HepG2 (cell line): ENCODE results near the gene NFATC3. TPM values are rescaled to one million over a fixed set of nuclear protein-coding genes. Genes with fewer than 3 reads are reported as not detected.

Source experiments
- AGO1 ChIP-seq: fragments of 200-400 bp; formaldehyde crosslinking; IDR thresholded peaks from 2 replicates; pipeline ENCODE4 v1.6.1; 2017; ENCODE audit warnings: mild to moderate bottlenecking, low read depth, low read length, moderate library complexity; ENCODE audit not compliant: poor library complexity, severe bottlenecking
- ARNTL ChIP-seq: sonication (generic); formaldehyde crosslinking; IDR thresholded peaks from 2 replicates; pipeline ENCODE4 v1.4.0; 2020; ENCODE audit warnings: mild to moderate bottlenecking, missing genetic modification reagents
- CBFB ChIP-seq: sonication (generic); formaldehyde crosslinking; IDR thresholded peaks from 2 replicates; pipeline ENCODE4 v1.4.0; 2020; ENCODE audit warnings: missing genetic modification reagents
- EP300 ChIP-seq, 3 experiments: sonication (generic) in 1 of 3; formaldehyde crosslinking in 1 of 3; IDR thresholded peaks; 2 replicates each; pipeline versions ENCODE4 v1.5.1 to v1.6.1; 2011 to 2020; ENCODE audit warnings: low read depth in 2 of 3, low read length in 2 of 3, borderline replicate concordance in 1 of 3, improper control_type of control experiment in 1 of 3, mild to moderate bottlenecking in 1 of 3, missing genetic modification reagents in 1 of 3, moderate library complexity in 1 of 3
- FOXM1 ChIP-seq: sonication (generic); formaldehyde crosslinking; IDR thresholded peaks from 2 replicates; pipeline ENCODE4 v1.5.0; 2020; ENCODE audit warnings: missing genetic modification reagents
- GLI4 ChIP-seq: sonication (generic); formaldehyde crosslinking; IDR thresholded peaks from 2 replicates; pipeline ENCODE4 v1.5.1; 2020; ENCODE audit warnings: missing genetic modification reagents, mild to moderate bottlenecking, moderate library complexity, borderline replicate concordance
- HNF4G ChIP-seq, 2 experiments: sonication (generic) in 1 of 2; formaldehyde crosslinking in 1 of 2; IDR thresholded peaks; 2 replicates each; pipeline versions ENCODE4 v1.4.0 to v1.6.1; 2011 to 2020; ENCODE audit warnings: borderline replicate concordance in 2 of 2, low read depth in 2 of 2, mild to moderate bottlenecking in 2 of 2, low read length in 1 of 2, missing genetic modification reagents in 1 of 2, moderate library complexity in 1 of 2
- ISL2 ChIP-seq: sonication (generic); formaldehyde crosslinking; IDR thresholded peaks from 2 replicates; pipeline ENCODE4 v1.5.0; 2020; ENCODE audit warnings: missing genetic modification reagents
- MNT ChIP-seq: fragments of 450-650 bp; IDR thresholded peaks from 2 replicates; pipeline ENCODE4 v1.6.1; 2016
- MXI1 ChIP-seq: IDR thresholded peaks from 3 replicates; pipeline ENCODE4 v1.6.1; 2012; ENCODE audit warnings: low read depth, low read length, inconsistent platforms, borderline replicate concordance
- NFIC ChIP-seq: IDR thresholded peaks from 2 replicates; pipeline ENCODE4 v1.6.1; 2012; ENCODE audit warnings: mild to moderate bottlenecking, low read length, inconsistent platforms
- SKIL ChIP-seq: sonication (generic); formaldehyde crosslinking; IDR thresholded peaks from 2 replicates; pipeline ENCODE4 v1.8.0; 2022; ENCODE audit warnings: missing genetic modification reagents, mild to moderate bottlenecking, moderate library complexity, borderline replicate concordance
- SP4 ChIP-seq: sonication (generic); formaldehyde crosslinking; IDR thresholded peaks from 2 replicates; pipeline ENCODE4 v1.8.1; 2023; ENCODE audit warnings: mild to moderate bottlenecking, missing genetic modification reagents
- SP5 ChIP-seq: IDR thresholded peaks from 2 replicates; pipeline ENCODE4 v1.6.1; 2016; ENCODE audit warnings: low read depth, borderline replicate concordance
- SRSF1 ChIP-seq: fragments of 200-400 bp; formaldehyde crosslinking; optimal IDR thresholded peaks from 2 replicates; pipeline ENCODE3; 2017; ENCODE audit warnings: mild to moderate bottlenecking, low read depth, low read length, moderate library complexity
- ZC3H4 ChIP-seq: sonication (generic); formaldehyde crosslinking; IDR thresholded peaks from 2 replicates; pipeline ENCODE4 v1.4.0; 2020; ENCODE audit warnings: missing genetic modification reagents, borderline replicate concordance
- ZNF101 ChIP-seq: sonication (generic); formaldehyde crosslinking; IDR thresholded peaks from 2 replicates; pipeline ENCODE4 v1.4.0; 2020; ENCODE audit warnings: mild to moderate bottlenecking, low read depth, missing genetic modification reagents, borderline replicate concordance
- ZNF616 ChIP-seq: sonication (generic); formaldehyde crosslinking; IDR thresholded peaks from 2 replicates; pipeline ENCODE4 v1.5.0; 2020; ENCODE audit warnings: low read depth, mild to moderate bottlenecking, missing genetic modification reagents
- ZNF7 ChIP-seq: IDR thresholded peaks from 2 replicates; pipeline ENCODE4 v1.6.1; 2016; ENCODE audit warnings: missing biosample characterization, missing genetic modification reagents
- ZNF772 ChIP-seq: sonication (generic); formaldehyde crosslinking; IDR thresholded peaks from 2 replicates; pipeline ENCODE4 v1.5.0; 2020; ENCODE audit warnings: mild to moderate bottlenecking, missing genetic modification reagents
- polyA plus RNA-seq, 8 experiments: library from polyadenylated mRNA; depleted of rRNA in 3 of 8; stranded (reverse) in 7 of 8; unstranded in 1 of 8; fragments of >200 nt; fragmentation: Illumina TruSeq in 4 of 8; extraction: Trizol in 4 of 8; gene quantifications; 2 replicates each; pipeline versions ENCODE4 v1.2.1 to v1.2.3, GENCODE V29; 2011 to 2016; ENCODE audit warnings: low read depth in 4 of 8, missing spikeins in 1 of 8, mixed read lengths in 1 of 8; ENCODE audit not compliant: insufficient read depth in 1 of 8
- total RNA-seq, 5 experiments: library from RNA; depleted of rRNA; stranded (reverse); fragments of >200 nt; fragmentation: Illumina TruSeq; extraction: Trizol; gene quantifications; 2 replicates each; pipeline ENCODE4 v1.2.3, GENCODE V29; 2016; ENCODE audit warnings: low read depth in 1 of 5

NFATC3 gene
- total and polyA plus RNA-seq, 2 of the 13 experiments (the other 11 are each of a cell fraction or from before 2014, with no cell fraction given) = 52.6 to 62.7 TPM

GRCh38 chr16:68234188-68235107, 149.3 kb downstream of the NFATC3 start (continued):
- TF ChIP-seq ZNF7 (CRISPR knock-in tag) = no peak
- no peak for TF ChIP-seq AGO1
- 0 out of 2 replicates have a peak, but pooled peaks have one; percentile 37 for TF ChIP-seq ZNF772 (CRISPR knock-in tag)
- peak; percentile 63; the same call in 1 of the 2 replicates for TF ChIP-seq NFIC
- 0 out of 2 replicates have a peak, but pooled peaks have one; percentile 81 for TF ChIP-seq ZNF101 (CRISPR knock-in tag)
- peak in 1 of 2 experiments; percentile 72; a peak in 2 of 4 replicates for TF ChIP-seq EP300 (IDR thresholded peaks at IDR 0.05; ENCODE audit: low read depth in 2 of 2, low read length in 2 of 2)
- TF ChIP-seq EP300 (CRISPR knock-in tag; IDR thresholded peaks at IDR 0.05; ENCODE audit: borderline replicate concordance) = no peak; the same call in 1 of the 2 replicates
- TF ChIP-seq SP4 (CRISPR knock-in tag) = no peak
- TF ChIP-seq ARNTL (CRISPR knock-in tag) = peak; percentile 30; the same call in 1 of the 2 replicates
- peak; percentile 54; the same call in 1 of the 2 replicates for TF ChIP-seq HNF4G (IDR thresholded peaks at IDR 0.05; ENCODE audit: borderline replicate concordance, low read depth, low read length)
- no peak for TF ChIP-seq HNF4G (CRISPR knock-in tag; IDR thresholded peaks at IDR 0.05; ENCODE audit: borderline replicate concordance, low read depth)
- TF ChIP-seq SRSF1 = peak; percentile 83
- TF ChIP-seq MXI1 = peak; percentile 49; the same call in 1 of the 3 replicates
- TF ChIP-seq GLI4 (CRISPR knock-in tag) = 0 out of 2 replicates have a peak, but pooled peaks have one; percentile 11
- 0 out of 2 replicates have a peak, but pooled peaks have one; percentile 2 for TF ChIP-seq MNT
- peak; percentile 95 for TF ChIP-seq SKIL (CRISPR knock-in tag)
- peak; percentile 98 for TF ChIP-seq SP5 (CRISPR knock-in tag)
- peak; percentile 70; the same call in 1 of the 2 replicates for TF ChIP-seq ISL2 (CRISPR knock-in tag)
- TF ChIP-seq FOXM1 (CRISPR knock-in tag) = no peak
- 0 out of 2 replicates have a peak, but pooled peaks have one; percentile 2 for TF ChIP-seq ZC3H4 (CRISPR knock-in tag)
- 0 out of 2 replicates have a peak, but pooled peaks have one; percentile 4 for TF ChIP-seq ZNF616
- peak; percentile 74; the same call in 1 of the 2 replicates for TF ChIP-seq CBFB
